Hematopoietic multipotent progenitor cell treated with erythropoietin and hydrocortisone succinate and interleukin-3 and kit ligand, for 6 days (in vitro differentiated cells): ENCODE results near the gene ZBTB16.

Source experiments
- DNase-seq: peaks from one replicate; pipeline ENCODE4 v3.0.0-alpha.2; 2015

ZBTB16 gene

DNA sequence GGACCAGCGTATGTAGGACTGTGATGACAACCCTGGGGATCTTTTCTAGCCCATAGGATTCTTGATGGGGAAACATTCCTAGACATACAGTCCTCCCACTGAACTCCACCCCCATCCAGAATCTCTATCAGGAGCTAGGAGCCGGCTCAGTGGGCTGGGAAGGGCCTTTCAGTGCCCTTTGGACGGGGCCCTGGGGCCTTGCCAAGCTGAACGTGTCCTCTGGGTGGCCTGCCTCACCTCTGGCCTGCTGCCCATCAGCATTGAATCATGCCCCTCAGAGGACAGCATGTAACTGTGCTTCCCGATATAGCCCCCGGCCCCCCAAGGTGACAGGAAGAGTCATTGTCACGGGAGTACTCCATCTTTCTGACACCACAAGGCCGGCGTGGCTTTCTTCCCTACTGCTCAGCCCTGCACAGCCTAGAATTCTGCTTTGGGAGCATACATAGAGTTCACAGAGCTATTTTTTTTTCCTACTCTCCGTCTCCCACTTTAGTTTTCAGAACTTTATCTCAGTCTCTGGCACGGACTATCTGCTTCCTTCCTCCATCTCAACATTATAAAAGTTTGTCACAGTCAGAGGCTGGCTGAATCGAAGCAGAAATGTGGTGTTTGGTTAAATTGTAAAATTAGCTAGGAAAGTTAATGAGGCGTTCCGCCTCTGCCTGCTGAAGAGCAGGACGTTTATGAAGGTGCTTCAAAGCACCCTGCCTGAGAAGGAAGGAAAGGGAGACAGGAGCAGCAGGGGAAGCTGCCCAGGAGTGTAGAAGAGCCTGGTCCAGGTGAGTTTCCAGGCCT lies 111.9 kb downstream of the ZBTB16 start:
- DNase-seq: no peak

- DNase-seq: no peak
Observed at GRCh38 chr11:114172055-114172861, 112.7 kb downstream of the ZBTB16 start.

- no peak for DNase-seq
Observed at GRCh38 chr11:114172871-114173444, 113.4 kb downstream of the ZBTB16 start.

DNA sequence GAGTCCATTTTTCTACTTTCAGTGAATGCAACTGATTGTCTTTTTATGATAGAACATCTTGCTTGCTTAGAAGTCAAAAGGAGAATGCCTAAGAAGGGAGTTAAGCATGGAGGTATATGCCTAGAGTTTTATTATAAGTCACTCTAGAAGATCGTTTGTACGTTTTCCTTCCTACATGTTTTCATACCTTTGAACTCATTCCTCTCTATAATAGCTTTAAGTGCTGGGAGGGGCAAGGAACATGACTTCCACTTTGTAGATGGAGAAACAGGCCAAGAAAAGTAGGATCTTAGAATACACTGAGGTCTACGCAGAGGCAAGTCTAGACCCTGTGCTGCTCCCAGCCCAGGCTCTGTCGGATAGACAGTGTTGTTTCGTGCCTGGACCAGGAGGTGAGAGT lies 114.3 kb downstream of the ZBTB16 start:
- DNase-seq: no peak

DNA sequence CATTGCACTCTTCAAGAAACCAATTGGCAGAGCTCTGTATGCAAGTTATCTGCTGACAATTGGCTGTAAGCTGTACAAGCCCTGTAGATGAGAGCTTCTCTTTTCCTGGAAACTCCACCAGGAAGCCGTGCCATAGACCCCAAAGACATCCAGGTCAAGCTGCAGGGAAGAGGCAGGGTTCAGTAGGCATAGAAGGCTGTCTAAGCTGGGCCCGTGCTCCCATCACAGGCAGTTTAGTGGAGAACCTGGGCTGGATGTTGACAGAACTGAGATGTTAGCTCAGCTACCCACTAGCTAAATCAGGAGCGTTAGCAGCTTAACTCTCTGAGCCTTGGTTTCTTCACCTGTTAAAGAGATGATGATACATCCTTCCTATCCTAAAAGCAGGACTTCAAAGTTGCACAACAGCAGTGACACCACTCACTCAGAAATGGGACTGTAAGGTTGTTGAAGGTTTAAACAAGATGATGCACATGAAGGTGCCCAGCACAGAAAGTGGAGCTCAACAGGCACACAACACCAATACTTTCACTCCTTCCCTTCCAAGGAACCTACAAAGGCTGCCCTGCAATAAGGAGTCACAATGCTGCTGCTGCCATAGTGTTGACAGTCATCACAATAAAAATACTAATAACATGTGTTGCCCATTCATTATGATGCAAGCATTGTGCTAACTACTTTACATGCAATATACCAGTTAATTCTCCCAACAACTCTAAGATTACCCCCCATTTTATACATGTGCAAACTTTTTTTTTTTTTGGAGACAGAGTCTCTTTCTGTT lies 115.4 kb downstream of the ZBTB16 start:
- no peak for DNase-seq

- DNase-seq: no peak
Observed at GRCh38 chr11:114175706-114176105, 116.2 kb downstream of the ZBTB16 start.

- DNase-seq: no peak
Observed at GRCh38 chr11:114176321-114176720, 116.8 kb downstream of the ZBTB16 start.

GRCh38 chr11:114178656-114179055 lies 119.1 kb downstream of the ZBTB16 start:
- DNase-seq: no peak

- DNase-seq: peak; percentile 72
Observed at GRCh38 chr11:114179234-114179941, 119.9 kb downstream of the ZBTB16 start.

DNA sequence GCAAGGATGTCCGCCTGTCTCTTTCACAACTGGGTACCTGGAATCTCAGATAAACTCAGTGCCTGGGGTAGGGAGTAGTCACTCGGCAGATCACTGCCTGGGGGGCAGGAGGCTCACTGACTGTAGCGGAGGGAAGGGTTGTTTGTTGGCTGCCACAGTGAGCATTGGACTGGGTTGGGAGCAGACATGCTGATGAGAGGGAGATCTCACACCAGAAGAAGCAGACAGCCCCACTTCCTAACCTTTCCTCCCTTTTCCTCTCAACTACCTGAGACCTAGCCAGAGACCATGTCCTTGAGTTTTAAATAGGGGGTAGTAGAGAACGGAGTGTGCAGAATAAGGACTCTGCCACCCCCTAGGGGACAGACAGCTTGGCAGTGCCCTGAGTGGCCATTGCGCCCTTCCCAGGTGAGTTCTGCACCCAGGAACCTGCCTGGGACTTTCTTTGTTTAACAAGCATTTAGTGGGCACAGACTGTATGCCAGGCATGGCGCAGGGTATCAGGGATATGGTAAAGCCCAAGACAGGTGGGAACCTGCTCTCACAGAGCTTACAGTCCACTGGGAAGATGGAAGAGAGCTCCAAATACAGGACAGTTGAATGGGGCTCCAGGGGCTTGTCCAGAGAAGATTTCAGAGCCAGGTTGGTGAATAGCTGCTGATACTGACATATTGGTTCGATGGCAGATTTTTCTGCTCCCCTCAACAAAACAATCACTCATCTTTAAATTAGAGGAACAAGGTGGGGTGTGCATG lies 121.0 kb downstream of the ZBTB16 start:
- peak; percentile 68 for DNase-seq

- DNase-seq: no peak
Observed at GRCh38 chr11:114181195-114181594, 121.7 kb downstream of the ZBTB16 start.

- DNase-seq: no peak
Observed at GRCh38 chr11:114181752-114182151, 122.2 kb downstream of the ZBTB16 start.

DNA sequence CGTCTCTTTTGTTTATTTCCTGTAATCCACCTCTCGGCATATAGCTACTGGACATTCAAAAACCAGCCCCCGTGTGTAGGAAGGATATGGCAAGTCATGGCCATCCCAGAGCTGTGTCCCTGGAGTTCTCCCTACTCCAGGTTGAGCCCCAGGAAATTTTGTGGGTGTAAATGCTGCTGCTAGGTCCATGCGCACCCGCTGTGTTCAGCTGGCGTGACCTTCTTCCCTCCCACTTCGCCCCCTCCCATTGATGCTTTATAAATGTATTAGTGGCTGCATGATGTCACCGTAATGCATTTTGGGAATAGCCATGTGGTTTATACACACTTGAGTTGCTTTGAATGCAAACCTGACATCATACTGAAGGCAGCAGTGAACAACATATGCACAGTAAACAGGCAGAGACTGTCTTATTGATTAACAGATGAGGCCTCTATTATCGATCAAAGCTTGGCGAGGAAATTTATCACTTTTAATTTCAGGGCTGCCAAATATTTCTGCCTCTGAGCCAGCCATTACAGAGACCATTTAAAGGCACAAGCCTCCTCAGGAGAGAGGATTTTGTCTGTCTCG lies 123.0 kb downstream of the ZBTB16 start:
- DNase-seq: no peak

GRCh38 chr11:114183044-114183511 lies 123.6 kb downstream of the ZBTB16 start:
- peak; percentile 75 for DNase-seq

DNA sequence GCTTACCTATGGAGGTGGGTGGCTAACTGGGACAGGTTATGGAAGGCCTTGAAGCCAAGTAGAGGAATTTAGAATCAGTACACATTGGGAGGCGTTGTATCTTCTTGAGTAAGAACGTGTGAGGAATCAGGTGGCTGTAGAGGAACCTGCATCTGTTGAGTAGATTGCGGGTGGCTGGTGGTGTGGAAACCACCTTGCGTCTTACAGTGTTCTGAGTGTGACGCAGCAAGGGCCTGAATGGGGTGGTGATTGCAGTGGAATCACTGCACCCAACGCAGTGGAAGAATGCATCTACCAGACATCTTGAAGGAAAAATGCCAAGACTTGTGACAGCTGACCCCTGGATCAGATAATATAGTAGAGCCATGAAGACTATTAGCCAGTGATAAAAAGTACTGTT lies 125.9 kb downstream of the ZBTB16 start:
- no peak for DNase-seq

DNA sequence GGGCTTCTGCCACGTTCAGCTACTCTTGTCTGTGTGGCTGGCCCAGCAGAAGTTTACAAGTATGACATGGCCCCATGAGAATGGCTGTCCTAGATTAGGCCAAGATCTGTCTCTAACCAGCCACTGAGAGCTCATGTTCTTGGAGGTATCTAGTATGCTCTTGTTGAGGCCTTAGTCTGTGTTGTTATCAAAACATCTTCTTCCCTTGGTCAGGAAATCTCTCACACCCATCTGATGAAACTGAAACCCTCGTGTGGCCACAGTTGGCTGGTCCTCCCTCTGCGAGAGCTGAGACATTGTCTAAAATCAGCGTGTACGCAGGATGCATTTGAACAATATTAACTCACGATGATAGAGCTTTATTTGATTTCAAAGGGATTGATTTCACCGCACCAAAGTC lies 127.7 kb downstream of the ZBTB16 start:
- DNase-seq: peak; percentile 49

GRCh38 chr11:114188851-114189570 lies 129.5 kb downstream of the ZBTB16 start:
- DNase-seq: no peak

DNA sequence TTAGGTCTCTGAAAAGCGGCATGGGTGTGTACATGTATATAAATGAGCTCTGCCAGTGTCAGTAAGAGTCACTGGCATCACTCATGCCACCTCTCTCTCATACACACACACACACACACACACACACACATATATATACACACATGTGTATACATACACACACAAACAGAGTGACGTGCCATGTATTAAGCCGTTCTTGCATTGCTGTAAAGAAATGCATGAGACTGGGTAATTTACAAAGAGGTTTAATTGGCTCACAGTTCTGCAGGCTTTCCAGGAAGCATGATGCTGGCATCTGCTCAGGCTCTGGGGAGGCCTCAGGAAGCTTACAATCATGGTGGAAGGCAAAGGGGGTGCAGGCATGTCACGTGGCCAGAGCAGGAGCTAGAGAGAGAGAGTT lies 131.1 kb downstream of the ZBTB16 start:
- no peak for DNase-seq

GRCh38 chr11:114191893-114192292 lies 132.4 kb downstream of the ZBTB16 start:
- no peak for DNase-seq

DNA sequence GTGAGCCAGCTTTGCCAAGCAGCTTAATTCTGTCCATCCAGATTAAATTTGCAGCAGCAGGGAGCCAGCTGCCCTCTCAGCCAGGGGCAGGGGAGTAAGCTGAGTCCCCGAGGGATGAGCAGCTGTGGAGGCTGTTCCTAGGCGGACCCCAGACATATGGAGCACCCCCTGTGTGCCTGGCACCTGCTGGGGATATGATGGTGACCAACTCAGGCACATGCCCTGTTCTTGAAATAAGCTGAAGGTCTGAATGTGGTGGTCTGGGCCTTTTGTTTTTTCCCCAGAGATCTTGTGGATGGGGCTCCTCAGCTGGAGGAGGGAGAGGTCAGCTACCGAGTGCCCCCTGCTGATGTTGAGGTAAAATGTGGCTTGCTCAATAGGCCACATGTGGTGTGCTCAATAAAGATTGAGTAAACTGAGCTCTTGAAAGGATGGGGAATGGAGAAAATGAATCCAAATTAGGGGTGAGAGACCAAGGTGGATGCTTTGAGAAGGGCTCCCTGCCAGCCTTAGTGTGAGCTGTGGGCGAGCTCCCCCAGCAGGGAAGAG lies 133.4 kb downstream of the ZBTB16 start:
- peak; percentile 48 for DNase-seq
